ENCODE measurements around the gene PARD3.

Gene PARD3

DNA sequence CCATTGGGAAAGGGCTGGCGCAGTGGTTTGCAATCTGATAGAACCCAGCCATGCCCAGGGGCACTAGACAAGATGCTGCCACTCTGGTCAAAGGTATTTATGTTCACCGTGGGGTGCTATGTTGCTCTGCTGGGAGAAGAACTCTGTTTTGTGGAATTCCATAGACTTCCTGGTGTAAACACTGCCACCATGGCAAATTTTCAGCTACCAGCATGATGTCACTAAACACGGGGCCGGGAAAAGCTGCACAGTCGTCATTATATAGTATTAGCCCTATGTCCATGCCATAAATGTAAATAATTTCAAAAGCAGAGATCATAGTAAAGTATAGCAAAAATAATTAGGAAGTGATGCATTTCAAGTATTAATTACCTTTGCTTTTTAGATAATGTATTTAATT is 500.6 kb downstream of the PARD3 start:
- Histone ChIP-seq H3K4me3 (ENCODE audit: low read depth, low read length) (no peak overlapping the region), H4K12ac (ENCODE audit: low read depth, low read length) (no peak overlapping the region), H2BK120ac (ENCODE audit: insufficient read depth, low read length, poor library complexity) (no peak overlapping the region), H3K4ac (ENCODE audit: low read depth, low read length) (no peak overlapping the region), H2BK12ac (ENCODE audit: low read length) (no peak overlapping the region), H3K9me3 (ENCODE audit: insufficient read depth, low read depth, low read length) (no peaks in the 10 kb centered on the region), H3K79me1 (ENCODE audit: low read length) (no peaks in the 10 kb centered on the region), H4K91ac (ENCODE audit: low read depth, low read length) (no peak overlapping the region), H2AFZ (ENCODE audit: insufficient read depth, low read length, poor library complexity) (no peak overlapping the region), H3K4me2 (ENCODE audit: low read length) (no peak overlapping the region), H2AK5ac (ENCODE audit: low read length) (no peak overlapping the region), H3K23ac (ENCODE audit: low read length) (no peak overlapping the region), H3K36me3 (ENCODE audit: control insufficient read depth in 1 of 2, insufficient read depth in 2 of 2, low read length in 2 of 2) (no peaks in the 10 kb centered on the region), H3K79me2 (ENCODE audit: control insufficient read depth, insufficient read depth, low read length, poor library complexity) (no peaks in the 10 kb centered on the region), H3K9ac (ENCODE audit: low read length) (no peak overlapping the region), H3K27me3 (ENCODE audit: insufficient read depth, low read length) (no peaks in the 10 kb centered on the region), H3K18ac (ENCODE audit: low read length) (no peak overlapping the region), H4K8ac (ENCODE audit: low read depth, low read length) (no peak overlapping the region), H3K14ac (ENCODE audit: low read length) (no peak overlapping the region), H2BK5ac (ENCODE audit: low read depth, low read length, poor library complexity) (no peak overlapping the region), H3K4me1 (ENCODE audit: control insufficient read depth in 1 of 2, insufficient read depth in 2 of 2, low read length in 2 of 2) (peaks cover 1 to 2% of the 10 kb centered on the region in 2 experiments), H3K27ac (ENCODE audit: low read depth, low read length) (no peak overlapping the region)
- peak; percentile 29 to 64 for DNase-seq
- WGBS (ENCODE audit: extremely low coverage, insufficient coverage, insufficient read length): no CpG with 5 or more reads among the region's 5 CpGs

DNA sequence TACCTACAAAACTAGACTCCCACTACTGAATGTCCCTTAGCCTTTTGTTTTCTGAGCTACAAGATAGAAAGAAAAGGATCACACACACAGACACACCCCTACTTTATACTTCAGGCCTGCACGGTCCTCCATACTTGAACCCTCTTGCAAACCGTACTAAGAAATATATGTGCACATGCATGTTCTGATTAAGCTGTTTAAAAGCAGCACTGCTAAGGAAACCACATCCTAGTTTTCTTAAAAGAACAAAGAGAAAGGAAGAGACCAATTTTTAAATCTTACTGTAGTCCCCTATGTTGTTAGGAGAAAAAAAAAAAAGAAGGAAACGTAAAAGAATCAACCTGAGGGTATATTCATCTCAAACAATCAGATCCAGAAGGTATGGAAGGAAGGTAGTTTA is 501.2 kb downstream of the PARD3 start:
- Histone ChIP-seq H3K4me1 (ENCODE audit: control insufficient read depth in 1 of 2, insufficient read depth in 2 of 2, low read length in 2 of 2) (no peaks in the 10 kb centered on the region), H4K91ac (ENCODE audit: low read depth, low read length) (no peak overlapping the region), H3K27ac (ENCODE audit: low read depth, low read length) (no peak overlapping the region), H3K27me3 (ENCODE audit: insufficient read depth, low read length) (no peaks in the 10 kb centered on the region), H2BK12ac (ENCODE audit: low read length) (no peak overlapping the region), H2AFZ (ENCODE audit: insufficient read depth, low read length, poor library complexity) (no peak overlapping the region), H4K8ac (ENCODE audit: low read depth, low read length) (no peak overlapping the region), H2BK120ac (ENCODE audit: insufficient read depth, low read length, poor library complexity) (no peak overlapping the region), H3K4me2 (ENCODE audit: low read length) (no peak overlapping the region), H3K9ac (ENCODE audit: low read length) (no peak overlapping the region), H3K14ac (ENCODE audit: low read length) (no peak overlapping the region), H2AK5ac (ENCODE audit: low read length) (no peak overlapping the region), H3K79me2 (ENCODE audit: control insufficient read depth, insufficient read depth, low read length, poor library complexity) (no peaks in the 10 kb centered on the region), H3K79me1 (ENCODE audit: low read length) (no peaks in the 10 kb centered on the region), H3K36me3 (ENCODE audit: control insufficient read depth in 1 of 2, insufficient read depth in 2 of 2, low read length in 2 of 2) (no peaks in the 10 kb centered on the region), H3K4ac (ENCODE audit: low read depth, low read length) (no peak overlapping the region), H4K12ac (ENCODE audit: low read depth, low read length) (no peak overlapping the region), H3K4me3 (ENCODE audit: low read depth, low read length) (no peak overlapping the region), H2BK5ac (ENCODE audit: low read depth, low read length, poor library complexity) (no peak overlapping the region), H3K9me3 (ENCODE audit: insufficient read depth, low read depth, low read length) (no peaks in the 10 kb centered on the region), H3K23ac (ENCODE audit: low read length) (no peak overlapping the region), H3K18ac (ENCODE audit: low read length) (no peak overlapping the region)
- DNase-seq: no peak
- no CpG with 5 or more reads among the region's 3 CpGs for WGBS (ENCODE audit: extremely low coverage, insufficient coverage, insufficient read length)

DNA sequence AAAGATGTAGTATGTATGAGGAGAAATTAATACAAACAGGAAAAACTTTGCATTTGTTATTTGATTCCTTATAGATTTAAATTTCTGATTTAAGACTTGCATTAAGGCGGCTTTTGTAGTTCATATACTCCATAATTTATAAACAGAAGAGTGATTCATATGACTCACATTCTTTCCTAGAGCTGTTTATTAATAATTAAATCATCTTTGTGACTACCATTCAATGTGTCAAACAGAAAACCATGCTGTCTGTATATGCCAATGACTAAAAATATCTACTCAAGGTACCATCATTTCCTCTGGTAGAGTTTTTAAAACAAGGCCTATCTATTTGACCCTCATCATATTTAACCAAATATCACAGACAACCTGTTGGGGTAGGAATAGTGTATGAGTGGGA is 501.7 kb downstream of the PARD3 start:
- Histone ChIP-seq H2AK5ac (ENCODE audit: low read length) (no peak overlapping the region), H3K14ac (ENCODE audit: low read length) (no peak overlapping the region), H2BK5ac (ENCODE audit: low read depth, low read length, poor library complexity) (no peak overlapping the region), H4K12ac (ENCODE audit: low read depth, low read length) (no peak overlapping the region), H2BK12ac (ENCODE audit: low read length) (no peak overlapping the region), H3K79me1 (ENCODE audit: low read length) (no peaks in the 10 kb centered on the region), H4K91ac (ENCODE audit: low read depth, low read length) (no peak overlapping the region), H3K79me2 (ENCODE audit: control insufficient read depth, insufficient read depth, low read length, poor library complexity) (no peaks in the 10 kb centered on the region), H3K27ac (ENCODE audit: low read depth, low read length) (no peak overlapping the region), H4K8ac (ENCODE audit: low read depth, low read length) (no peak overlapping the region), H2AFZ (ENCODE audit: insufficient read depth, low read length, poor library complexity) (no peak overlapping the region), H2BK120ac (ENCODE audit: insufficient read depth, low read length, poor library complexity) (no peak overlapping the region), H3K23ac (ENCODE audit: low read length) (no peak overlapping the region), H3K27me3 (ENCODE audit: insufficient read depth, low read length) (no peaks in the 10 kb centered on the region), H3K36me3 (ENCODE audit: control insufficient read depth in 1 of 2, insufficient read depth in 2 of 2, low read length in 2 of 2) (no peaks in the 10 kb centered on the region), H3K18ac (ENCODE audit: low read length) (no peak overlapping the region), H3K4ac (ENCODE audit: low read depth, low read length) (no peak overlapping the region), H3K9ac (ENCODE audit: low read length) (no peak overlapping the region), H3K4me1 (ENCODE audit: control insufficient read depth in 1 of 2, insufficient read depth in 2 of 2, low read length in 2 of 2) (no peaks in the 10 kb centered on the region), H3K4me3 (ENCODE audit: low read depth, low read length) (no peak overlapping the region), H3K9me3 (ENCODE audit: insufficient read depth, low read depth, low read length) (no peaks in the 10 kb centered on the region), H3K4me2 (ENCODE audit: low read length) (no peak overlapping the region)
- no CpG with 5 or more reads among the region's 1 CpG for WGBS (ENCODE audit: extremely low coverage, insufficient coverage, insufficient read length)
- DNase-seq: no peak

DNA sequence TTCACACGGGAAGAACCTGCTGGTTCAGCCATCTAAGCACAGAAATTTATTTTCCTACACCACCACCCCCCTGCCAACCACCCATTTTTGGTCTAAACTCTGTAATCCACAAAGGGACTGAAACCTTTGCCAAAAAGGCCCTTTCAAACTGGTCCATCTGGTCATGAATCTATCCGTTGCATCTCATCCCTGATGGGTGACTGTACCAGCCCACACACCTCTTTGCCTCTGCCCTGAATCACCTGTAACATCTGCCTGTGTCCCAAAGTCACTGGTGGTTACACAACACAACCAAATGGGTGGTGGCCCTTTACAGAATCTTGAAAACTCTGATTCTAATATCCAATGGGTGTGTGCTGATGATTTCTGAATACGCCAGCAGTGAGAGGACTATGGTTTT is 503.4 kb downstream of the PARD3 start:
- Histone ChIP-seq H2BK12ac (ENCODE audit: low read length) (no peak overlapping the region), H3K9ac (ENCODE audit: low read length) (no peak overlapping the region), H3K4ac (ENCODE audit: low read depth, low read length) (no peak overlapping the region), H3K23ac (ENCODE audit: low read length) (no peak overlapping the region), H3K14ac (ENCODE audit: low read length) (no peak overlapping the region), H3K79me1 (ENCODE audit: low read length) (no peaks in the 10 kb centered on the region), H2AK5ac (ENCODE audit: low read length) (no peak overlapping the region), H4K8ac (ENCODE audit: low read depth, low read length) (no peak overlapping the region), H3K4me2 (ENCODE audit: low read length) (no peak overlapping the region), H2BK120ac (ENCODE audit: insufficient read depth, low read length, poor library complexity) (no peak overlapping the region), H3K9me3 (ENCODE audit: insufficient read depth, low read depth, low read length) (no peaks in the 10 kb centered on the region), H3K27me3 (ENCODE audit: insufficient read depth, low read length) (no peaks in the 10 kb centered on the region), H3K18ac (ENCODE audit: low read length) (no peak overlapping the region), H4K91ac (ENCODE audit: low read depth, low read length) (no peak overlapping the region), H3K36me3 (ENCODE audit: control insufficient read depth in 1 of 2, insufficient read depth in 2 of 2, low read length in 2 of 2) (no peaks in the 10 kb centered on the region), H2BK5ac (ENCODE audit: low read depth, low read length, poor library complexity) (no peak overlapping the region), H3K27ac (ENCODE audit: low read depth, low read length) (no peak overlapping the region), H3K79me2 (ENCODE audit: control insufficient read depth, insufficient read depth, low read length, poor library complexity) (no peaks in the 10 kb centered on the region), H4K12ac (ENCODE audit: low read depth, low read length) (no peak overlapping the region), H3K4me1 (ENCODE audit: control insufficient read depth in 1 of 2, insufficient read depth in 2 of 2, low read length in 2 of 2) (no peaks in the 10 kb centered on the region), H2AFZ (ENCODE audit: insufficient read depth, low read length, poor library complexity) (no peak overlapping the region), H3K4me3 (ENCODE audit: low read depth, low read length) (no peak overlapping the region)
- no CpG with 5 or more reads among the region's 3 CpGs for WGBS (ENCODE audit: extremely low coverage, insufficient coverage, insufficient read length)
- peak; percentile 44 to 71 for DNase-seq

Measured in trophoblast cell (in vitro differentiated cells and primary cell).